H1 (cell line): ENCODE measurements around the gene TSKS. TPM values are rescaled to one million over a fixed set of nuclear protein-coding genes. Genes with fewer than 3 reads are reported as not detected.
A peak's percentile ranks its signal among the peaks of the same experiment; 100 is the strongest.

ENCODE experiments used
- CTCF ChIA-PET: fragments of 300-600 bp; sonication (Branson Sonifier 250); formaldehyde crosslinking; loops from one replicate; lab custom pipeline; 2021; ENCODE audit not compliant: partially characterized antibody; lab: Charles Lee
- POLR2A ChIA-PET: fragments of 300-600 bp; sonication (Branson Sonifier 250); formaldehyde crosslinking; loops from one replicate; lab custom pipeline; 2021; ENCODE audit warnings: inconsistent platforms; ENCODE audit not compliant: partially characterized antibody; lab: Charles Lee
- DNase-seq, 2 experiments: peaks; one replicate each; pipeline versions ENCODE4 v3.0.0 to v3.0.0-alpha.2; 2010 to 2022; ENCODE audit warnings: low spot score in 2 of 2, low read depth in 1 of 2, mixed read lengths in 1 of 2
- FAIRE-seq: peaks from 2 replicates; lab custom pipeline; 2011; peaks lifted over from hg19 to GRCh38; lab: Jason Lieb, UNC
- H2AFZ ChIP-seq: 2 replicates; pipeline ENCODE4 v1.8.1; 2012; ENCODE audit warnings: low read length, inconsistent platforms
- H2AK5ac ChIP-seq: 2 replicates; pipeline ENCODE4 v1.6.1; 2013; ENCODE audit warnings: low read depth, low read length
- H2BK120ac ChIP-seq: replicated peaks from 2 replicates; pipeline ENCODE3; 2013; ENCODE audit warnings: low read depth, low read length, inconsistent platforms
- H2BK12ac ChIP-seq: 2 replicates; pipeline ENCODE4 v1.6.1; 2013; ENCODE audit warnings: low read depth, low read length
- H2BK15ac ChIP-seq: 2 replicates; pipeline ENCODE4 v1.6.1; 2013; ENCODE audit warnings: low read length
- H2BK20ac ChIP-seq: 2 replicates; pipeline ENCODE4 v1.6.1; 2013; ENCODE audit warnings: low read length
- H2BK5ac ChIP-seq: 2 replicates; pipeline ENCODE4 v1.6.1; 2013; ENCODE audit warnings: low read depth, low read length
- H3K14ac ChIP-seq: 2 replicates; pipeline ENCODE4 v1.6.1; 2013; ENCODE audit warnings: inconsistent platforms; ENCODE audit not compliant: insufficient read length
- H3K18ac ChIP-seq: 2 replicates; pipeline ENCODE4 v1.6.1; 2013; ENCODE audit warnings: low read length; ENCODE audit errors: extremely low read depth
- H3K23ac ChIP-seq: 2 replicates; pipeline ENCODE4 v1.6.1; 2013; ENCODE audit warnings: inconsistent platforms; ENCODE audit not compliant: insufficient read length
- H3K23me2 ChIP-seq: 2 replicates; pipeline ENCODE4 v1.6.1; 2013; ENCODE audit warnings: low read depth, low read length
- H3K27ac ChIP-seq: 2 replicates; pipeline ENCODE4 v1.6.1; 2011; ENCODE audit warnings: low read depth, low read length, inconsistent platforms
- H3K27me3 ChIP-seq, 4 experiments: replicated peaks in 1 of 4; 1 replicate in 1 of 4; 2 replicates in 3 of 4; pipeline versions ENCODE4 v1.6.1 to v1.8.1; 2011 to 2013; ENCODE audit warnings: low read length in 3 of 4, mild to moderate bottlenecking in 3 of 4, inconsistent platforms in 2 of 4, mixed read lengths in 2 of 4, moderate library complexity in 1 of 4; ENCODE audit not compliant: control insufficient read depth in 3 of 4, insufficient read depth in 3 of 4; ENCODE audit errors: extremely low read depth in 1 of 4
- H3K36me3 ChIP-seq, 4 experiments: 2 replicates each; pipeline versions ENCODE4 v1.6.1 to v1.8.1; 2011 to 2013; ENCODE audit warnings: mild to moderate bottlenecking in 4 of 4, low read length in 3 of 4, moderate library complexity in 2 of 4, control low read depth in 1 of 4, inconsistent platforms in 1 of 4; ENCODE audit not compliant: insufficient read depth in 4 of 4, control insufficient read depth in 2 of 4
- H3K4ac ChIP-seq: replicated peaks from 2 replicates; pipeline ENCODE3; 2013; ENCODE audit warnings: low read length, low read depth, mixed read lengths, inconsistent platforms; ENCODE audit not compliant: insufficient read length
- H3K4me1 ChIP-seq, 4 experiments: replicated peaks in 1 of 4; 1 replicate in 1 of 4; 2 replicates in 3 of 4; pipeline versions ENCODE4 v1.6.1 to v1.8.1; 2011 to 2013; ENCODE audit warnings: low read length in 3 of 4, inconsistent platforms in 2 of 4, mixed read lengths in 1 of 4; ENCODE audit not compliant: insufficient read depth in 4 of 4, control insufficient read depth in 3 of 4
- H3K4me2 ChIP-seq, 2 experiments: 2 replicates each; pipeline versions ENCODE4 v1.6.1 to v1.8.1; 2011 to 2013; ENCODE audit warnings: low read depth in 2 of 2, low read length in 2 of 2, control low read depth in 1 of 2, inconsistent platforms in 1 of 2, mild to moderate bottlenecking in 1 of 2; ENCODE audit not compliant: insufficient read depth in 1 of 2
- H3K4me3 ChIP-seq, 4 experiments: fragments of 200-600, 300-600 bp in 1 of 4; sonication (generic), shearing (Covaris generic), sonication (Bioruptor Twin) in 1 of 4; 2 replicates each; pipeline versions ENCODE4 v1.5.1 to v1.8.1; 2011 to 2016; ENCODE audit warnings: low read length in 4 of 4, low read depth in 3 of 4, control low read depth in 2 of 4, inconsistent platforms in 2 of 4, mild to moderate bottlenecking in 2 of 4, mixed read lengths in 1 of 4, moderate library complexity in 1 of 4; ENCODE audit not compliant: insufficient read depth in 2 of 4; ENCODE audit errors: extremely low read depth in 1 of 4
- H3K56ac ChIP-seq: replicated peaks from 2 replicates; pipeline ENCODE3; 2013; ENCODE audit warnings: low read depth, mild to moderate bottlenecking, mixed read lengths, low read length, inconsistent platforms; ENCODE audit not compliant: insufficient read length
- H3K79me1 ChIP-seq: 2 replicates; pipeline ENCODE4 v1.6.1; 2013; ENCODE audit warnings: low read depth, low read length, control low read depth
- H3K79me2 ChIP-seq, 2 experiments: 2 replicates each; pipeline versions ENCODE4 v1.6.1 to v1.8.1; 2012 to 2013; ENCODE audit warnings: low read length in 2 of 2, mild to moderate bottlenecking in 2 of 2, inconsistent platforms in 1 of 2; ENCODE audit not compliant: insufficient read depth in 2 of 2, control insufficient read depth in 1 of 2
- H3K9ac ChIP-seq, 4 experiments: replicated peaks in 1 of 4; 1 replicate in 1 of 4; 2 replicates in 3 of 4; pipeline versions ENCODE4 v1.6.1 to v1.8.1; 2011 to 2013; ENCODE audit warnings: low read depth in 3 of 4, low read length in 3 of 4, control low read depth in 2 of 4, mild to moderate bottlenecking in 2 of 4, moderate library complexity in 2 of 4, inconsistent platforms in 1 of 4; ENCODE audit errors: extremely low read depth in 1 of 4
- H3K9me3 ChIP-seq, 2 experiments: 2 replicates each; pipeline versions ENCODE4 v1.6.1 to v1.8.1; 2012 to 2013; ENCODE audit warnings: mild to moderate bottlenecking in 2 of 2, moderate library complexity in 2 of 2, control low read depth in 1 of 2, inconsistent platforms in 1 of 2, low read depth in 1 of 2, low read length in 1 of 2, mixed read lengths in 1 of 2; ENCODE audit not compliant: insufficient read depth in 2 of 2
- H4K20me1 ChIP-seq, 2 experiments: replicated peaks in 1 of 2; 2 replicates each; pipeline versions ENCODE3 to v1.8.1; 2011 to 2013; ENCODE audit warnings: inconsistent platforms in 2 of 2, low read length in 2 of 2, mild to moderate bottlenecking in 1 of 2; ENCODE audit not compliant: insufficient read depth in 2 of 2, control insufficient read depth in 1 of 2
- H4K5ac ChIP-seq: 2 replicates; pipeline ENCODE4 v1.6.1; 2013; ENCODE audit warnings: low read length, low read depth, mixed read lengths, inconsistent platforms; ENCODE audit not compliant: insufficient read length
- H4K8ac ChIP-seq: 2 replicates; pipeline ENCODE4 v1.8.0; 2013; ENCODE audit warnings: mild to moderate bottlenecking, moderate library complexity, low read length, inconsistent platforms; ENCODE audit not compliant: insufficient read depth; ENCODE audit errors: extremely low read depth
- H4K91ac ChIP-seq: replicated peaks from 2 replicates; pipeline ENCODE3; 2013; ENCODE audit warnings: low read length, mixed read lengths, inconsistent platforms; ENCODE audit not compliant: insufficient read length
- CREB1 ChIP-seq: IDR thresholded peaks from 2 replicates; pipeline ENCODE4 v1.6.1; 2012; ENCODE audit warnings: inconsistent platforms
- EZH2 ChIP-seq: fragments of 200-600 bp; sonication (generic); IDR thresholded peaks from 2 replicates; pipeline ENCODE4 v1.7.1; 2012; ENCODE audit warnings: low read depth, mild to moderate bottlenecking, moderate library complexity, low read length, inconsistent platforms; ENCODE audit not compliant: severe bottlenecking
- KDM1A ChIP-seq: fragments of 200-600, 300-600 bp; sonication (generic); IDR thresholded peaks from 2 replicates; pipeline ENCODE4 v1.7.1; 2016; ENCODE audit warnings: mild to moderate bottlenecking, low read length, borderline replicate concordance
- NRF1 ChIP-seq: IDR thresholded peaks from 2 replicates; pipeline ENCODE4 v1.6.1; 2011; ENCODE audit warnings: mild to moderate bottlenecking, low read depth, low read length, improper control_type of control experiment
- POLR2A ChIP-seq, 2 experiments: IDR thresholded peaks; 1 replicate in 1 of 2; 2 replicates in 1 of 2; pipeline ENCODE4 v1.6.1; 2011; ENCODE audit warnings: low read depth in 2 of 2, low read length in 2 of 2, mild to moderate bottlenecking in 2 of 2; ENCODE audit errors: control extremely low read depth in 1 of 2
- POLR2AphosphoS5 ChIP-seq: IDR thresholded peaks from 2 replicates; pipeline ENCODE4 v1.6.1; 2011; ENCODE audit warnings: low read depth, low read length
- RBBP5 ChIP-seq: IDR thresholded peaks from 2 replicates; pipeline ENCODE4 v1.7.1; 2012; ENCODE audit warnings: low read depth, mild to moderate bottlenecking, inconsistent platforms, low read length, moderate library complexity, borderline replicate concordance
- SIN3A ChIP-seq, 2 experiments: IDR thresholded peaks in 1 of 2; conservative IDR thresholded peaks in 1 of 2; 2 replicates each; pipeline ENCODE4 v1.6.1; 2011 to 2012; ENCODE audit warnings: low read length in 2 of 2, improper control_type of control experiment in 1 of 2, low read depth in 1 of 2, mild to moderate bottlenecking in 1 of 2
- SIX5 ChIP-seq: IDR thresholded peaks from 2 replicates; pipeline ENCODE4 v1.6.1; 2011; ENCODE audit warnings: mild to moderate bottlenecking, low read depth, low read length
- SP2 ChIP-seq: IDR thresholded peaks from 2 replicates; pipeline ENCODE4 v1.6.1; 2012; ENCODE audit warnings: mild to moderate bottlenecking, low read length, inconsistent platforms
- ZNF274 ChIP-seq: IDR thresholded peaks from 2 replicates; pipeline ENCODE4 v1.7.0; 2012; ENCODE audit warnings: low read length, borderline replicate concordance; ENCODE audit errors: extremely low read depth
- WGBS, 2 experiments: shearing (Covaris generic) in 1 of 2; methylation state at CpG; one replicate each; pipeline versions ENCODE4 v1.1.6 to v1.1.7; 2013 to 2015; ENCODE audit warnings: low lambda C conversion rate in 2 of 2, mixed read lengths in 2 of 2, inconsistent platforms in 1 of 2, low coverage in 1 of 2, missing lambda C conversion rate in 1 of 2; ENCODE audit not compliant: insufficient replicate concordance in 2 of 2, insufficient coverage in 1 of 2, insufficient read length in 1 of 2; ENCODE audit errors: extremely low coverage in 1 of 2, missing lambda C conversion rate in 1 of 2; 5-methylcytosine and 5-hydroxymethylcytosine counted together
- polyA plus RNA-seq, 7 experiments: library from polyadenylated mRNA; depleted of rRNA in 3 of 7; stranded (reverse) in 5 of 7; unstranded in 2 of 7; fragments of >200 nt in 5 of 7; fragments of 200-250 nt in 2 of 7; gene quantifications; 1 replicate in 5 of 7; 2 replicates in 1 of 7; 4 replicates in 1 of 7; pipeline versions ENCODE4 v1.2.1 to v1.2.3, GENCODE V29; 2011 to 2013; ENCODE audit warnings: missing spikeins in 2 of 7, mixed read lengths in 2 of 7
- total RNA-seq: library from RNA; stranded (reverse); fragmentation: NEBNext Ultra II Directional; extraction: Animal tissue kit (Norgen Biotek cat#: 25700); gene quantifications from 2 replicates; pipeline ENCODE4 v1.2.1, GENCODE V29; 2021

TSKS gene
- total and polyA plus RNA-seq, 2 of the 8 experiments (the other 6 are each of a cell fraction or from before 2014, with no cell fraction given), result 0.21 TPM; not detected in 1

- Histone ChIP-seq H3K36me3 (no peaks in the 10 kb centered on the region), H2BK120ac (peak overlapping the region; percentile 70), H3K14ac (peak overlapping the region; percentile 6), H3K23ac (no peak overlapping the region), H2AK5ac (peak overlapping the region; percentile 43; the same call in 1 of the 2 replicates), H4K20me1 (peaks cover 0 to 4% of the 10 kb centered on the region in 2 experiments), H2BK12ac (peak overlapping the region; percentile 96; the same call in 1 of the 2 replicates), H4K91ac (peak overlapping the region; percentile 86), H4K5ac (peak overlapping the region; percentile 89), H3K56ac (peak overlapping the region; percentile 70), H2BK20ac (0 out of 2 replicates have a peak overlapping the region, but pooled peaks have one; percentile 0), H3K79me2 (peaks cover 0 to 24% of the 10 kb centered on the region in 2 experiments; a peak in 2 of 4 replicates), H3K79me1 (peaks cover 15% of the 10 kb centered on the region), H4K8ac (peak overlapping the region; percentile 92; the same call in 1 of the 2 replicates), H3K18ac (peak overlapping the region; percentile 62), H2AFZ (no peak overlapping the region), H3K9me3 (no peaks in the 10 kb centered on the region), H3K23me2 (peaks cover 13% of the 10 kb centered on the region), H2BK15ac (peak overlapping the region; percentile 84; the same call in 1 of the 2 replicates), H3K27ac (peak overlapping the region; percentile 97), H2BK5ac (peak overlapping the region; percentile 89), H3K9ac (peak overlapping the region; percentile 73 to 96 (median 84)), H3K4me1 (peaks cover 0 to 7% (median 3%) of the 10 kb centered on the region in 4 experiments; a peak in 5 of 7 replicates), H3K4me3 (peak overlapping the region; percentile 1 to 60 (median 30); a peak in 7 of 8 replicates), H3K4ac (peak overlapping the region; percentile 91), H3K4me2 (peak overlapping the region; percentile 66 to 78), H3K27me3 (no peaks in the 10 kb centered on the region)
- DNase-seq (peak; percentile 96 to 100), FAIRE-seq (peak; percentile 73)
- ChIA-PET POLR2A (interaction anchor here (0.5 to 3.8 kb wide), 31 partner anchors 8 to 167 kb away, joined by 3 to 15 read pairs (median 4); partner anchors contain the start of genes AKT1S1, CPT1C, FUZ and PTOV1), CTCF (interaction anchor here (0.6 to 1.8 kb wide), 5 partner anchors 16 to 243 kb away, joined by 3 to 6 read pairs (median 4); no protein-coding TSS in a partner anchor)
- WGBS, 2 experiments, result 1% methylated on average over 32 of the region's 53 CpGs; no CpG with 5 or more reads in 1 of the 2 experiments
- TF ChIP-seq EZH2, result no peak
- TF ChIP-seq SIN3A (conservative IDR thresholded peaks at IDR 0.05 in 1 of 2, IDR thresholded peaks at IDR 0.05 in 1 of 2; ENCODE audit: low read depth in 1 of 2, low read length in 2 of 2), result peak; percentile 15 to 76; a peak in 2 of 4 replicates
- peak; percentile 32; the same call in 1 of the 2 replicates for TF ChIP-seq KDM1A
- TF ChIP-seq ZNF274, result no peak
- peak; percentile 57 for TF ChIP-seq NRF1
- TF ChIP-seq POLR2A (IDR thresholded peaks at IDR 0.05; ENCODE audit: control extremely low read depth in 1 of 2, low read depth in 2 of 2, low read length in 2 of 2), result peak; percentile 54 to 98
- peak; percentile 95 for TF ChIP-seq POLR2AphosphoS5
- peak; percentile 81 for TF ChIP-seq CREB1
- no peak for TF ChIP-seq SIX5
- peak; percentile 77 for TF ChIP-seq RBBP5
- peak; percentile 72 for TF ChIP-seq SP2
Observed at GRCh38 chr19:49766007-49766929, 3.2 kb upstream of the TSKS start.
